Astrocyte (in vitro differentiated cells and primary cell): ENCODE data around the gene GUCY2F. TPM values are rescaled to one million over a fixed set of nuclear protein-coding genes. Genes with fewer than 3 reads are reported as not detected.

Experiments
- DNase-seq: peaks from one replicate; pipeline ENCODE4 v3.0.0-alpha.2; 2010; ENCODE audit warnings: low read depth
- FAIRE-seq: peaks from 2 replicates; lab custom pipeline; 2011; peaks lifted over from hg19 to GRCh38; lab: Jason Lieb, UNC
- H2AFZ ChIP-seq: 2 replicates; pipeline ENCODE4 v1.6.0; 2012; ENCODE audit warnings: low read depth, low read length, inconsistent platforms
- H3K27ac ChIP-seq: 2 replicates; pipeline ENCODE4 v1.5.1; 2011; ENCODE audit warnings: low read depth, low read length, inconsistent platforms
- H3K27me3 ChIP-seq: 2 replicates; pipeline ENCODE4 v1.6.0; 2011; ENCODE audit warnings: low read length, inconsistent platforms; ENCODE audit not compliant: insufficient read depth
- H3K36me3 ChIP-seq: 2 replicates; pipeline ENCODE4 v1.5.1; 2011; ENCODE audit warnings: low read length, inconsistent platforms; ENCODE audit not compliant: insufficient read depth
- H3K4me1 ChIP-seq: 2 replicates; pipeline ENCODE4 v1.5.1; 2011; ENCODE audit warnings: low read length, inconsistent platforms; ENCODE audit not compliant: insufficient read depth
- H3K4me2 ChIP-seq: 2 replicates; pipeline ENCODE4 v1.6.0; 2012; ENCODE audit warnings: low read length, inconsistent platforms
- H3K4me3 ChIP-seq: 2 replicates; pipeline ENCODE4 v1.5.1; 2011; ENCODE audit warnings: low read depth, mild to moderate bottlenecking, low read length, inconsistent platforms; ENCODE audit not compliant: insufficient read depth
- H3K79me2 ChIP-seq: 2 replicates; pipeline ENCODE4 v1.6.0; 2012; ENCODE audit warnings: mild to moderate bottlenecking, low read length, inconsistent platforms; ENCODE audit not compliant: insufficient read depth
- H3K9ac ChIP-seq: 2 replicates; pipeline ENCODE4 v1.6.0; 2012; ENCODE audit warnings: mild to moderate bottlenecking, low read length, inconsistent platforms
- H3K9me3 ChIP-seq: 2 replicates; pipeline ENCODE4 v1.5.1; 2012; ENCODE audit warnings: low read depth, mild to moderate bottlenecking, low read length, inconsistent platforms; ENCODE audit not compliant: insufficient read depth
- H4K20me1 ChIP-seq: 2 replicates; pipeline ENCODE4 v1.6.0; 2012; ENCODE audit warnings: low read length, inconsistent platforms; ENCODE audit not compliant: insufficient read depth
- H3K27ac Mint-ChIP-seq: one replicate; pipeline ENCODE4 v1.8.0; 2021; ENCODE audit warnings: mild to moderate bottlenecking, mixed read lengths; ENCODE audit not compliant: unreplicated experiment
- H3K27me3 Mint-ChIP-seq: one replicate; pipeline ENCODE4 v1.8.0; 2021; ENCODE audit warnings: low read depth, mixed read lengths; ENCODE audit not compliant: unreplicated experiment
- H3K36me3 Mint-ChIP-seq: one replicate; pipeline ENCODE4 v1.8.0; 2021; ENCODE audit warnings: low read depth, mixed read lengths; ENCODE audit not compliant: unreplicated experiment
- H3K4me1 Mint-ChIP-seq: one replicate; pipeline ENCODE4 v1.8.0; 2021; ENCODE audit warnings: low read depth, mixed read lengths; ENCODE audit not compliant: unreplicated experiment
- H3K4me3 Mint-ChIP-seq: one replicate; pipeline ENCODE4 v1.8.0; 2021; ENCODE audit warnings: mild to moderate bottlenecking, moderate library complexity, mixed read lengths; ENCODE audit not compliant: unreplicated experiment
- H3K9me3 Mint-ChIP-seq: one replicate; pipeline ENCODE4 v1.8.0; 2021; ENCODE audit warnings: mild to moderate bottlenecking, mixed read lengths; ENCODE audit not compliant: unreplicated experiment
- EZH2 ChIP-seq: IDR thresholded peaks from 2 replicates; pipeline ENCODE4 v1.6.1; 2012; ENCODE audit warnings: mild to moderate bottlenecking, low read length, inconsistent platforms; ENCODE audit not compliant: insufficient read depth
- total RNA-seq: library from RNA; stranded (reverse); gene quantifications from 2 replicates; pipeline ENCODE4 v1.2.1, GENCODE V29; 2021
- TF ChIP-seq, protein P1 (sequence below): IDR thresholded peaks from 2 replicates; pipeline ENCODE4 v1.5.1; 2011; ENCODE audit warnings: low read depth, mild to moderate bottlenecking, inconsistent platforms, low read length, moderate library complexity; ENCODE audit not compliant: insufficient read depth

The GUCY2F gene
- total RNA-seq, 1 donor from 2014 or later = not detected

DNA sequence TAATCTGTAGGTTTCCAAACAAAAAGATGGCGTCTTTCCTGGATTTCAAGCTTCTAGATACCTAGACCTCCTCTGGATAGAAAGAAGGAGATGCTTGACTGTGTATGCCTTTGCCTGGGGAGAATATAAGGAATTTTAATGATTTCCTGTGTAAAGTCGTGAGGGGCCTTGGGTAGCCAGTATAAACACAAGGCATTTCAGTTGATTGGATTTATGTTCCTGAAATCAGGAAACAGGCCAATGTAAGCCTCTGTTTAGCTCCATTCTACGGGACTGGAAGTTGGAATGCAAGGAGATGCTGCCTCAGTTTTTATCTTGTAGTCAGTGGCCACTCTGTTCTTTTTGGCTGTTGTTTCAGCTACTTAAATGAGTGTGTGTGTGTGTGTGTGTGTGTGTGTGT lies 137.2 kb downstream of the GUCY2F start:
- DNase-seq = no peak
- Mint-ChIP-seq H3K27me3 (no peaks in the 10 kb centered on the region), H3K27ac (no peak overlapping the region), H3K36me3 (no peaks in the 10 kb centered on the region), H3K4me1 (peaks cover 19% of the 10 kb centered on the region), H3K4me3 (no peak overlapping the region), H3K9me3 (no peaks in the 10 kb centered on the region)
- Histone ChIP-seq H3K79me2 (no peaks in the 10 kb centered on the region), H3K9ac (no peak overlapping the region), H3K4me2 (no peak overlapping the region), H3K4me1 (peaks cover 16% of the 10 kb centered on the region), H3K4me3 (no peak overlapping the region), H2AFZ (no peak overlapping the region), H4K20me1 (no peaks in the 10 kb centered on the region), H3K27me3 (no peaks in the 10 kb centered on the region), H3K27ac (no peak overlapping the region), H3K9me3 (no peaks in the 10 kb centered on the region), H3K36me3 (no peaks in the 10 kb centered on the region)
- TF ChIP-seq EZH2 = no peak
- TF ChIP-seq, protein P1, sequence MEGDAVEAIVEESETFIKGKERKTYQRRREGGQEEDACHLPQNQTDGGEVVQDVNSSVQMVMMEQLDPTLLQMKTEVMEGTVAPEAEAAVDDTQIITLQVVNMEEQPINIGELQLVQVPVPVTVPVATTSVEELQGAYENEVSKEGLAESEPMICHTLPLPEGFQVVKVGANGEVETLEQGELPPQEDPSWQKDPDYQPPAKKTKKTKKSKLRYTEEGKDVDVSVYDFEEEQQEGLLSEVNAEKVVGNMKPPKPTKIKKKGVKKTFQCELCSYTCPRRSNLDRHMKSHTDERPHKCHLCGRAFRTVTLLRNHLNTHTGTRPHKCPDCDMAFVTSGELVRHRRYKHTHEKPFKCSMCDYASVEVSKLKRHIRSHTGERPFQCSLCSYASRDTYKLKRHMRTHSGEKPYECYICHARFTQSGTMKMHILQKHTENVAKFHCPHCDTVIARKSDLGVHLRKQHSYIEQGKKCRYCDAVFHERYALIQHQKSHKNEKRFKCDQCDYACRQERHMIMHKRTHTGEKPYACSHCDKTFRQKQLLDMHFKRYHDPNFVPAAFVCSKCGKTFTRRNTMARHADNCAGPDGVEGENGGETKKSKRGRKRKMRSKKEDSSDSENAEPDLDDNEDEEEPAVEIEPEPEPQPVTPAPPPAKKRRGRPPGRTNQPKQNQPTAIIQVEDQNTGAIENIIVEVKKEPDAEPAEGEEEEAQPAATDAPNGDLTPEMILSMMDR = no peak
- no peak for FAIRE-seq

DNA sequence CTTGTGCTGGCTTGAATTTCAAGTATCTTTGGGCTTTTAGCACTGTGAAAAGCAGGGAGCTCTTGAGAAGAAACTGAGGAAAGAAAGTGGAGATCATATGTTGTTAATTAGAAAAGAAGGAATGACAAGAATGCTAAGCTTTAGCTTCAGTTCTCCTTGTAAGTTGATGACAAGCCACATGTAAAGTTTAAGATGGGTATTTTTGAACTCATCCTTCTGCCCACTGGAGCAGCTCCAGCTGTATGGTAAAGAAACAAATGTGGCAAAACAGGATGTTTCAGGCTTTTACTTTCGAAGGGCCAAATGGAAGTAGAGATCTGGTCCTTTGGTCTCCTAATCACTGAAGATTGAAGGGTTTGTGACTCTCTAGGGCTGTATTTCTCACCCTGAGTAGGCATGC lies 137.8 kb downstream of the GUCY2F start:
- DNase-seq = no peak
- Mint-ChIP-seq H3K4me3 (no peak overlapping the region), H3K4me1 (peaks cover 19% of the 10 kb centered on the region), H3K36me3 (no peaks in the 10 kb centered on the region), H3K27me3 (no peaks in the 10 kb centered on the region), H3K9me3 (no peaks in the 10 kb centered on the region), H3K27ac (no peak overlapping the region)
- peak; percentile 89 for FAIRE-seq
- no peaks in the 10 kb centered on the region for H3K36me3 ChIP-seq
- no peak overlapping the region for H3K9ac ChIP-seq
- H4K20me1 ChIP-seq = no peaks in the 10 kb centered on the region
- H3K4me3 ChIP-seq = no peak overlapping the region
- no peak overlapping the region for H2AFZ ChIP-seq
- H3K27me3 ChIP-seq = no peaks in the 10 kb centered on the region
- no peaks in the 10 kb centered on the region for H3K79me2 ChIP-seq
- H3K4me1 ChIP-seq = peaks cover 16% of the 10 kb centered on the region
- H3K4me2 ChIP-seq = no peak overlapping the region
- no peaks in the 10 kb centered on the region for H3K9me3 ChIP-seq
- TF ChIP-seq, protein P1 = no peak
- TF ChIP-seq EZH2 = no peak
- no peak overlapping the region for H3K27ac ChIP-seq

DNA sequence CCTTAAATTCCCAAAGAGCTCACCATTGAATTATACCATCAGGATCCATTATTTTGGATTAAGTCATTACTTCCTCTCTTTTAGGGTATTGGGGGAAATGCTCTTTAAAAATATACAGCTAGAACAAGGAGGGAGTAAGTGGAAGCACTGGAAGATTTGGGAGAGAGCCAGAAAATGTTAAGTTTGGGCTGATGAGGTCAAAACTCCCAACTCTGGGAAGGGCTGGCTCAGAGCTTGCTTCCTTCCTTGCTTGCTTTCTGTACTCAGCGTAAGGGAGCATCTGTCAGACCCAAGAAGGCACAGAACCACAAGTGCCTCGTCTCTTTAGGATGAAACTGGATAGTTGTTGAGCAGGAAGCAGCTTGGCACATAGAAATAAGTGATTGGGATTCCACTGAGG lies 138.2 kb downstream of the GUCY2F start:
- DNase-seq (no peak), FAIRE-seq (no peak)
- Mint-ChIP-seq H3K4me1 (peaks cover 19% of the 10 kb centered on the region), H3K4me3 (no peak overlapping the region), H3K27ac (no peak overlapping the region), H3K27me3 (no peaks in the 10 kb centered on the region), H3K36me3 (no peaks in the 10 kb centered on the region), H3K9me3 (no peaks in the 10 kb centered on the region)
- Histone ChIP-seq H4K20me1 (no peaks in the 10 kb centered on the region), H3K36me3 (no peaks in the 10 kb centered on the region), H3K79me2 (no peaks in the 10 kb centered on the region), H3K9ac (no peak overlapping the region), H3K4me2 (no peak overlapping the region), H3K27me3 (no peaks in the 10 kb centered on the region), H3K4me3 (no peak overlapping the region), H3K9me3 (no peaks in the 10 kb centered on the region), H3K27ac (no peak overlapping the region), H3K4me1 (peaks cover 16% of the 10 kb centered on the region), H2AFZ (no peak overlapping the region)
- TF ChIP-seq, protein P1 = no peak
- TF ChIP-seq EZH2 = no peak
